K562 (cell line): ENCODE data around the gene KCTD13. TPM values are rescaled to one million over a fixed set of nuclear protein-coding genes. Genes with fewer than 3 reads are reported as not detected.

Experiments
- ARNT ChIP-seq, 2 experiments: fragments of 450-650 bp; IDR thresholded peaks; 2 replicates each; pipeline ENCODE4 v1.6.1; 2016; ENCODE audit warnings: mild to moderate bottlenecking in 1 of 2
- E2F4 ChIP-seq: sonication (generic); formaldehyde crosslinking; IDR thresholded peaks from 2 replicates; pipeline ENCODE4 v1.8.0; 2022; ENCODE audit warnings: mild to moderate bottlenecking, low read depth, missing genetic modification reagents
- EP400 ChIP-seq: fragments of 450-650 bp; IDR thresholded peaks from 2 replicates; pipeline ENCODE4 v1.6.1; 2017; ENCODE audit warnings: antibody characterized with exemption, mild to moderate bottlenecking, moderate library complexity
- ESRRA ChIP-seq: fragments of 450-650 bp; IDR thresholded peaks from 2 replicates; pipeline ENCODE4 v1.6.1; 2014; ENCODE audit warnings: low read depth, mild to moderate bottlenecking, moderate library complexity, borderline replicate concordance
- HMBOX1 ChIP-seq: sonication (generic); IDR thresholded peaks from 2 replicates; pipeline ENCODE4 v1.6.1; 2016
- MBD2 ChIP-seq: sonication (generic); IDR thresholded peaks from 2 replicates; pipeline ENCODE4 v1.6.1; 2016; ENCODE audit warnings: low read depth, borderline replicate concordance
- MTA3 ChIP-seq: fragments of 450-650 bp; formaldehyde crosslinking; IDR thresholded peaks from 2 replicates; pipeline ENCODE4 v1.6.1; 2017; ENCODE audit warnings: mild to moderate bottlenecking, borderline replicate concordance
- NR2F6 ChIP-seq: fragments of 450-650 bp; formaldehyde crosslinking; IDR thresholded peaks from 2 replicates; pipeline ENCODE4 v1.4.0; 2020; ENCODE audit warnings: mild to moderate bottlenecking
- POLR3A ChIP-seq: IDR thresholded peaks from 2 replicates; pipeline ENCODE4 v1.6.1; 2011; ENCODE audit warnings: borderline replicate concordance, mild to moderate bottlenecking, moderate library complexity; ENCODE audit not compliant: insufficient read length, insufficient read depth; ENCODE audit errors: extremely low read depth
- RREB1 ChIP-seq: fragments of 250-450 bp; sonication (Bioruptor Pico); IDR thresholded peaks from 2 replicates; pipeline ENCODE4 v1.4.0; 2020
- SLC30A9 ChIP-seq: fragments of 250-450 bp; sonication (Bioruptor Pico); IDR thresholded peaks from 2 replicates; pipeline ENCODE4 v1.8.0; 2022; ENCODE audit warnings: mild to moderate bottlenecking, moderate library complexity
- SRSF1 ChIP-seq: fragments of 200-400 bp; formaldehyde crosslinking; IDR thresholded peaks from 2 replicates; pipeline ENCODE4 v1.6.1; 2017; ENCODE audit warnings: mild to moderate bottlenecking, low read depth, low read length, moderate library complexity
- ZFP1 ChIP-seq: fragments of 450-650 bp; formaldehyde crosslinking; IDR thresholded peaks from 2 replicates; pipeline ENCODE4 v1.4.0; 2020; ENCODE audit warnings: mild to moderate bottlenecking, mixed read lengths
- ZNF449 ChIP-seq: fragments of 250-450 bp; sonication (Bioruptor Pico); IDR thresholded peaks from 2 replicates; pipeline ENCODE4 v1.8.0; 2022; ENCODE audit warnings: moderate library complexity, mild to moderate bottlenecking, inconsistent platforms
- ZNF586 ChIP-seq: fragments of 450-650 bp; formaldehyde crosslinking; conservative IDR thresholded peaks from 2 replicates; pipeline ENCODE4 v1.4.0; 2020; ENCODE audit warnings: mild to moderate bottlenecking, moderate library complexity
- ZNF740 ChIP-seq, 3 experiments: fragments of 200-800 bp in 1 of 3; sonication (Bioruptor generic) in 1 of 3; sonication (generic) in 1 of 3; formaldehyde crosslinking in 1 of 3; IDR thresholded peaks; 2 replicates each; pipeline versions ENCODE4 v1.6.1 to v1.8.0; 2016 to 2022; ENCODE audit warnings: mild to moderate bottlenecking in 2 of 3, missing compliant biosample characterization in 2 of 3, missing genetic modification characterization in 2 of 3, missing genetic modification reagents in 1 of 3
- polyA plus RNA-seq, 8 experiments: library from polyadenylated mRNA; depleted of rRNA in 4 of 8; stranded (reverse) in 5 of 8; unstranded in 3 of 8; fragments of >200 nt; fragmentation: Nextera tagmentation in 2 of 8; fragmentation: Illumina TruSeq in 1 of 8; extraction: Ambion mirVana in 2 of 8; extraction: Trizol in 1 of 8; gene quantifications; 2 replicates each; pipeline versions ENCODE4 v1.2.1 to v1.2.3, GENCODE V29; 2011 to 2014; ENCODE audit warnings: inconsistent platforms in 1 of 8, missing spikeins in 1 of 8
- total RNA-seq, 7 experiments: library from RNA; depleted of rRNA in 6 of 7; stranded (reverse); fragments of >200 nt in 6 of 7; fragmentation: Illumina TruSeq in 2 of 7; extraction: Trizol in 2 of 7; gene quantifications; 2 replicates each; pipeline versions ENCODE4 v1.2.1 to v1.2.3, GENCODE V29; 2011 to 2021; ENCODE audit warnings: low replicate concordance in 1 of 7

Gene KCTD13
- total and polyA plus RNA-seq, 9 of the 15 experiments (the other 6 are each of a cell fraction or from before 2014, with no cell fraction given), result 1.0 to 20.6 (median 9.8) TPM

GRCh38 chr16:29973384-29974246 is 47.6 kb upstream of the KCTD13 start, which contains the start of gene TAOK2 (continued):
- TF ChIP-seq ZNF449 (CRISPR knock-in tag), result no peak
- TF ChIP-seq EP400, result peak; percentile 53
- TF ChIP-seq MBD2, result no peak; the same call in 1 of the 2 replicates
- no peak; the same call in 1 of the 2 replicates for TF ChIP-seq ESRRA
- TF ChIP-seq RREB1 (CRISPR knock-in tag), result no peak
- no peak for TF ChIP-seq POLR3A
- no peak for TF ChIP-seq HMBOX1
- no peak for TF ChIP-seq ZNF586 (CRISPR knock-in tag)
- TF ChIP-seq MTA3, result peak; percentile 45; the same call in 1 of the 2 replicates
- TF ChIP-seq ZFP1, result no peak
- TF ChIP-seq ARNT (IDR thresholded peaks at IDR 0.05), result no peak
- no peak for TF ChIP-seq SRSF1
- TF ChIP-seq NR2F6 (CRISPR knock-in tag), result no peak
- peak; percentile 57; the same call in 1 of the 2 replicates for TF ChIP-seq E2F4 (CRISPR knock-in tag)
- TF ChIP-seq SLC30A9 (CRISPR knock-in tag), result no peak
- no peak for TF ChIP-seq ZNF740 (CRISPR knock-in tag; IDR thresholded peaks at IDR 0.05)
- TF ChIP-seq ZNF740 (tag; IDR thresholded peaks at IDR 0.05), result no peak
